Measurements from ENCODE around the gene DHX29.

DHX29 gene

GRCh38 chr5:55232271-55232984 lies 75.1 kb downstream of the DHX29 start:
- peak; percentile 51 for DNase-seq (ENCODE audit: low spot score)
- FAIRE-seq, result peak; percentile 42

GRCh38 chr5:55231919-55232270 lies 75.6 kb downstream of the DHX29 start:
- FAIRE-seq (no peak), DNase-seq (ENCODE audit: low spot score) (no peak)

DNA sequence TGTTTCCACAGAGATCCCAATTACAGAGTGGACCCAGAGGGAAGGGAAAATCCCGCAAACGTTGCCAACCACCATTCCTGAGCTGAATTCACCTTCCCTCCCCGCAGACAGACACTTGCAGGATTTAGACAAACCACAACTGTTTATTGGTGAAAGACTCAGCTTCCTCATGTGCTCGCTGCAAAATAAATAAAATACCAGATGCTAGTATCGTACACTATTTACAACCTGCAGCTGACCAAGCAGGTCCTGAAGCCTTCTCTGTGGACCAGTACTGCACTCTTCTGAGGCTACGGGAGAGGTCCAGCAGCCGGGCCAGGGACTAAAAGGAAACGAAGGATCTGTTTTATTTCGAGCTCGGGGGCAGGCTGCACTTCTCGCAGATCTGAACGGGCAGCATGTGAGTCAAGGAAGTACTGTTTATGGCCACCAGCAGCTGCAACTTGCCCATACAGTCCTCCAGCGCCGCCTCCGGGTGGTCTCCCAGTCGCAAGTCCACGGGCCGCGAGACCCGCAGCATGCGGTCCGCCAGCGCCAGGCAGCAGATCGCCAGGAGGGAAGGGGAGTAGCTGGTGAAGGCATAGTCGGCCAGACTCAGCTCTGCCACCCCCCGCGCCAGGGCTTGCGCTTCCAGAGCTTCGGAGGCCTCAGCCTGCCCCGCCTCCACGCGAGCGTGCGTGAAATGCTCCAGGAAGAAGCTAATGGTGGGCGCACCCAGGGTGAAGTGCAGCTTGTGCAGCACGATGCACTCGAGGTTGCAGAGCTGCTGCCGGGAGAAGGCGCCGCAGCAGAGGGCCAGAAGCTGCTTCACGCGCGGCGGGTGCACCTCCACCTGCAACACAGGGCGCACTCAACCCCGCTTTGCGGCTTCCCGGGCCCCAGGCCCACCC lies 76.2 kb downstream of the DHX29 start:
- DNase-seq (ENCODE audit: low spot score) (no peak), FAIRE-seq (no peak)

DNA sequence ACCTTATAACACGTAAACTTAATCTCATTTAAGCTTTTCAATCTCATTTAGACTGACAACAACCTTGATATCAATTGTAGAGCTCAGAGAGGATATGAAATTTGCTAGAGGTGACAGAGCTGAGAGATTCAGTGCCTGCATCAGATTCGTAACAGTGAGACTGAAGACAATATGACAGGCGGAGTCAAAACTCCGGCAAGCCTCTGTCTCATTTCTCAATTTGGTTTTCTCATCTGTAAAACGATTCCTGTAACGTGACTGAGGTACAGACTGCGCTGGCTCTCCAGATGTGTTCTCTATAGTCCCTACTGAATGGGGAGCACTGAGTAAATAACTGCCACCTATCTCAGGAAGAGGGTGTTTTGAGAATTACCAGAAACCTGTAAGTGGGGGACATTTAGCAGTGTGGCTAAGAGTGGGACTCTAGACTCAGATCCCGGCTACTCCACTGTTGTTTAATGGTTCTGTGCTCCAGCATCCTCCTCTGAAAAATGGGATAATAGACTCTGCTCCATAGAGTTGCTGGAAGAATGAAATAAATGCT lies 77.3 kb downstream of the DHX29 start:
- DNase-seq (ENCODE audit: low spot score) (no peak), FAIRE-seq (no peak)

GRCh38 chr5:55227664-55228430 lies 79.6 kb downstream of the DHX29 start:
- FAIRE-seq, result no peak
- DNase-seq (ENCODE audit: low spot score), result no peak

DNA sequence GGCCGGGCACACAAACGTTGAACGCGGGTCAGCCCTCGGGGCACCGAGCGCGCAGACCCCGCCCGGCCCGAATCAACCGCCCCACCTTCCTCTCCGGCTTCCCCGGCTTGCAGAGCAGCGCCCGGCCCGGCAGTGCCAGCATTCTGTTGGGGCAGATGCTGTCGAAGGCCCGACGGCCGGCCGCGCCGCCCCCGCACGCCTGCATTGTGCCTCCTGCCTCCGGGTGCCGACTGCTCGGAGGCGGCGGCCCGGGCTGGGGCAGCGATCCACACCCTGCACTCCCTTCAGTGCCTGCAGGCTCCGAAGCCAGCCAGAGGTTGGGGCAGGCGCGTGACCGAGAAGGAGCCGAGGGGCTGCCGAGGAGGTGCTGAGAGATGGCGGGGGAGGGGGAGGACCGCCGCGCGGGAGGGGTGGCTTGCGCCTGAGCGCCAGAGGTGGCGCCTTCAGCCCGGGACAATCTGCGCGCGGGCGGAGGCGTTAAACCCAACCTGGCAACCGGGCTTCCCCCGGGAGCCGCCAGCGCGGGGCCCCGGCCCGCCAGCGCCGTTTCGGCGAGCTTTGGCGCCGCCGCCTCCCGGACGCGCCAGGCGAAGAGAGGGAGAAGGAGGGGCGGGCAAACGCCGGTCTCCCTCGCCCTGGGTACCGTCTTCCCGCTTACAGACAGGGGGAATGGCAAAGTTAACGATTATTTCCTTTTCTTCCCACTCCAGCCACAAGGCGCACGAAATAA lies 80.4 kb downstream of the DHX29 start, which contains the start of gene MCIDAS:
Gene MCIDAS, minus strand, starts transcription at position 382 of the 730 bp plus-strand sequence. Its CDS starts 177 bp downstream, at position 205.
- no peak for FAIRE-seq
- DNase-seq (ENCODE audit: low spot score), result peak; percentile 90

DNA sequence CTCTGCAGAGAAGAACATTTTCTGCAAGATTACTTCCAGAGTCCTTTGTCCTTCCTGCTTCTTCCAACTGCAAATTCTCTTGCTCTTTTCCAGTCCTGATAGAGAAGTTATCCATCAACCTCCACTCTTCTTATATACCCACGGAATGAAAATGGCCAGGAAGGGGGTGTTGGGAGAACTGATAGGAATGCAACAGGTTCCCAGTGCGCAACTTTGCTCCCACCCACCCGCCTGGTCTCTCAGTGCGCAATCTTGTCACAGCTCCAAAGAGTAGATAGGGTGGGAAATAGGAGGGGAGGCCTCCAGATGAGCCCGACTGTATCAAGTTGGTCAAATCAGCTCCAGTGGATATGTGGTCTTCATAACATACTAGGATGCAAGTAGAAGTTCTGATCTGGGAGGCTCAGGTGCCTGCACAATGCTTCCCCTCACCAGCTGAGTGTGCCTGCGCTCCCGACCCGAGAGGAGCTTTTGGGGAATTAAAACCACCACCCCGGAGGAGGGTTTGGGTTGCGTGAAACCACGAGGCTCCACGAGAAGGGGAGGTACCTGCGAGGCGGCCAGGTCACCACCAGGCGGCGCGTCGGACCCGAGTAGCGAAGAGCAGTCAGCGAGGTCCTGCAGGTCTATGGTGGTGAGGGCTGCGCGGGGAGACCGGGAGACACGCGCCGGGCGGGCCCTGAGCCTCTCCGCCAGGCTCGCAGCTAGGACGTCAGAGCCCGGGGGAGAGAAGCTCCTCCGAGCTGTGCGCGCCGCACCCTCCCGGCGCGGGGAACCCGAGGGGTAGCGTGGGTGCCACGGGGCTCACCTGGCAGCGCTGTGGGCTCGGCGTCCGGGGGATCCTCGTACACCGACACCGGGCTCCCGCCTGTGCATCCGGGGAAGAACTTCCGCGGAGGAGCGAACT lies 81.2 kb downstream of the DHX29 start:
- peak; percentile 79 for FAIRE-seq

GRCh38 chr5:55225346-55225745 lies 82.1 kb downstream of the DHX29 start:
- DNase-seq (ENCODE audit: low spot score), result no peak
- no peak for FAIRE-seq

More for the DNA sequence above, 81.2 kb downstream of the DHX29 start:
- DNase-seq (ENCODE audit: low spot score), result peak; percentile 91

GRCh38 chr5:55223812-55224240 lies 83.7 kb downstream of the DHX29 start:
- no peak for FAIRE-seq
- no peak for DNase-seq (ENCODE audit: low spot score)

GRCh38 chr5:55222985-55223811 lies 84.3 kb downstream of the DHX29 start:
- no peak for FAIRE-seq
- no peak for DNase-seq (ENCODE audit: low spot score)

DNA sequence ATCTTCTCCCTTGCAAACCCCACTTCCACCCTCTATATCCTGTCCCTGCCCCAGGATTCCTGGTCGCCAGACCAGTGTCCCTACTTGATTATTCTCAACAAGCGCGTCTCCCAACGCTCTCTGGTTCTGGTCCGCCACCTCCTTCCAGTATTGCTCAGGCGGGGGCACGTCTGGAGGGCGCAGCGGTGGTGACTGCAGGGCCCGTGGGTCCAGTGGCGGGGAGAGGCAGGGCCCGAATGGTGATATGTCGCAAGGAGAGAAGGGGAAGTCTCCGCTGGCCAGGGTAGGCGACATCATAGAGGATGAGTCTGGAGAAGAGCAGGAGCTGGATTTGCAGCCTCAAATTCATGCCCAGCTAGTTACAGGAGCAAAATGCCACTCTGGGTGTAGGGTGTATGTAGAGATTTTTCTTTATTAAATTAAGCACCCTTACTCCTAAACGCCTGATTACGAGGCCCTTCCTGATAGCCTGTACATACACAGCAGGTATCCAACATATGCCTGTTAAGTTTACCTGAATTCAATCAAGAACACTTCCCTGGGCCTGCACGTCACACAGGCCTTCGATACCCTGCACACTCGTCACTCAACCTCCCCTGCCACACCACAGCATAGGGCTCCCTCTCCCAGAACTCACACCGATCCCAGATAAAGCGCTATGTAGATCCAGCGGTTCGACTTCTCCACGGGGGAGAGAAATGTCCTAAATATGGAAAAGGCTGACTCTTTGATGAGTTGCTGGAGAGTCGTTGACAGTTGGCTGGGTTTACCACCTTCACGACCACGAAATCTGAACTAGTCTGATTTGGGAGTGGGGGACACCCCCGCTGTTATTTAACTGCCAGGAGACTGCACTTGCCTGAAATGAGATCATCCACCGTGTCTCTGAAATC lies 85.2 kb downstream of the DHX29 start:
- FAIRE-seq, result no peak
- DNase-seq (ENCODE audit: low spot score), result no peak

GRCh38 chr5:55220433-55221185 lies 86.9 kb downstream of the DHX29 start:
- FAIRE-seq, result no peak

DNA sequence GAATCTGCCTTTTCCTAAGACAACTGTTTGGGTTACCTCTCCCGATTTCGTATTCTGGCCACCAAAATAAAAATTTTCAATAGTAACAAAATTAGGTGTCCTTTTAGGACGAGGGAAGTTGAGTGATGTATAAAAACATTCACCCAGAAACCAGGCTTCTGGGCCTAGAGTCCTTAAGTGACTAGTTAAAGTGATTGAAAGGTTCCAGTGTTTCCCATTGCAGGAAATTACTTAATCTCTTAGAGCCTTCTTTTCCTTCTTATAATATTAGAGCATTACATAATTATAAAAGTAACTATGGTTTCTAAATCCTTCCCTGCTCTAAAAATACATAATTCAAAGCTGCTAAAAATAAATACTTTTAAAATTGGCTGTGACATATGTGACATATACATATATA lies 87.7 kb downstream of the DHX29 start:
- DNase-seq (ENCODE audit: low spot score), result no peak
- FAIRE-seq, result no peak

More at GRCh38 chr5:55220433-55221185, 86.9 kb downstream of the DHX29 start:
- DNase-seq (ENCODE audit: low spot score), result no peak

GRCh38 chr5:55218967-55219366 lies 88.5 kb downstream of the DHX29 start:
- no peak for DNase-seq (ENCODE audit: low spot score)
- no peak for FAIRE-seq

- DNase-seq (ENCODE audit: low spot score) (no peak), FAIRE-seq (no peak)
Measured at GRCh38 chr5:55211184-55211874, 96.2 kb downstream of the DHX29 start.
